GM18951 (cell line): ENCODE data around the gene HMGCR.
"Not testable (repeated sequence)": the region's sequence is repeated elsewhere in the genome, so short reads cannot be mapped to it uniquely, and the experiment has no call there.

ENCODE experiments used
- POLR2A ChIP-seq: IDR thresholded peaks from 4 replicates; pipeline ENCODE4 v1.6.1; 2011; ENCODE audit warnings: mild to moderate bottlenecking; ENCODE audit not compliant: insufficient read length, insufficient read depth; ENCODE audit errors: extremely low read depth
- in situ Hi-C: fragments of 300-500 bp; cut with MboI; formaldehyde crosslinking; loops from one replicate; pipeline ENCODE4 v1.12.0; 2022; ENCODE audit warnings: low sequenced_read_pairs, mixed read lengths, inconsistent platforms; ENCODE audit not compliant: unreplicated experiment

The HMGCR gene

DNA sequence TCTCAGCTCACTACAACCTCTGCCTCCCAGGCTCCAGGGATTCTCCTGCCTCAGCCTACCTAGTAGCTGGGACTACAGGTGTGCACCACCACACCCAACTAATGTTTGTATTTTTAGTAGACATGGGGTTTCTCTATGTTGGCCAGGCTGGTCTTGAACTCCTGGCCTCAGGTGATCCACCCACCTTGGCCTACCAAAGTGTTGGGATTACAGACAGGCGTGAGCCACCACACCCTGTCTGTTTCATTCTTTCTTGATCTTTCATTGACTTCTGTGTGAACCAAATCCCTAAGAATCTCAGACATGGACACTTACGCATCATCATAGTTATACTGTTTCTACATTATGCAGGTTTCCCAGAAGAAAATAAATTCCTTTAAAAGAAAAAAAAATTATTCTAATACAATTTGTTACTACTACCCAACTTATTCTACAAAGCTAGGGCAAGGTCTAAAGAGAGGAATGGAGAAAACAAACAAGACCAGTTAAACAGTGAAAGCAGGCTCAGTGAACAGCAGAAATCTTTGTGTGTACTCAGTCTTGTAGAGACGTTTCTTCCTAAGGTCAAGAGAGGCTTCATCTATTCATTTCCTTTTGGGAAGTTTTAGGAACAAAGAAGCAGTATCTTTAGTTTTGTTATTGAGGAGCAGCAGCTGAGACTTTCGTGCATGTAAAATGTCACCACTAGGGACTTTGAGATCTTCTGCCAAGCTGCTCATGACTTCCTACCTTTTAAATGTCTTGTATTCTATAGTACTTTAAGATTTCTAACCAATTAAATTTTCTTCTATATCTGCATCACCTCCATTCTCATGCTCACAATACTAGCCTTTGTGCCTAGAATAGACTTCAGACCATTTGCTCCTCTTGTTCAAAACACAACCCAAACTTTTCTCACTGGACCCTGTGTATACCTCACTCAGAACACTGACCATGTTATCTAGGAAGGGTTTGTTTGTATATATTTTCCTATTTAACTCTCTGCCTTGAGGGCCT lies 5.6 kb upstream of the HMGCR start:
- TF ChIP-seq POLR2A = no peak
- in situ Hi-C loops = no loop called here

DNA sequence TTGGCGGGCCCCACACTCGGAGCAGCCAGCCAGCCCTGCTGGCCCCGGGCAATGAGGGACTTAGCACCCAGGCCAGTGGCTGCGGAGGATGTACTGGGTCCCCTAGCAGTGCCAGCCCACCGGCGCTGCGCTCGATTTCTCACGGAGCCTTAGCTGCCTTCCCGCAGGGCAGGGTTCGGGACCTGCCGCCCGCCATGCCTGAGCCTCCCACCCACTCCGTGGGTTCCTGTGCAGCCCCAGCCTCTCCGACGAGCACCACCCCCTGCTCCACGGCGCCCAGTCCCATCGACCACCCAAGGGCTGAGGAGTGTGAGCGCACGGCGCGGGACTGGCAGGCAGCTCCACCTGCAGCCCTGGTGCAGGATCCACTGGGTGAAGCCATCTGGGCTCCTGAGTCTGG lies 3.3 kb upstream of the HMGCR start:
- in situ Hi-C loops = not testable (repeated sequence)

- in situ Hi-C loops = not testable (repeated sequence)
Measured at GRCh38 chr5:75334413-75334812, 2.6 kb upstream of the HMGCR start.

DNA sequence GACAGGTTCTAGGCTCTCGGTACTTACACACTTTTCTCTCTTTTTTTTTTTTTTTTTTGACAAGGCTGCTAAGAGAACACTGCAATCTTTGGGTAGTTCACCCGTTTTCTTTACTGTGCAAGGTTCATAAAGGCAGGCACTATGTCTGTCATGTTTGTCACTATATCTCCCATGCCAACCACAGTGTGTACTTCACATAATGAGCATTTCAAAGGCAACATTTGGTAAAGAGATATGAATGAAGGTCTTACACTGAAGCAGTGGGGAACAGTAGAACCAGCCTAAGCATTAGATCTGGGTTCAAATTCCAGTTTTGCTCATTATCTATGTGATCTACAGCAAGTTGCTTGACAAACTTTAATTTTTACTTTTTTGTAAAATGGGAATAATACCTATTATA lies 1.5 kb upstream of the HMGCR start:
- in situ Hi-C loops = no loop called here
- TF ChIP-seq POLR2A = no peak

- no peak for TF ChIP-seq POLR2A
- in situ Hi-C loops = no loop called here
Measured at GRCh38 chr5:75335952-75336614, 937 bp upstream of the HMGCR start.

- no peak for TF ChIP-seq POLR2A
- in situ Hi-C loops = no loop called here
Measured at GRCh38 chr5:75337366-75338021, 474 bp downstream of the HMGCR start.

GRCh38 chr5:75338408-75338807 lies 1.4 kb downstream of the HMGCR start:
- no peak for TF ChIP-seq POLR2A
- in situ Hi-C loops = no loop called here

DNA sequence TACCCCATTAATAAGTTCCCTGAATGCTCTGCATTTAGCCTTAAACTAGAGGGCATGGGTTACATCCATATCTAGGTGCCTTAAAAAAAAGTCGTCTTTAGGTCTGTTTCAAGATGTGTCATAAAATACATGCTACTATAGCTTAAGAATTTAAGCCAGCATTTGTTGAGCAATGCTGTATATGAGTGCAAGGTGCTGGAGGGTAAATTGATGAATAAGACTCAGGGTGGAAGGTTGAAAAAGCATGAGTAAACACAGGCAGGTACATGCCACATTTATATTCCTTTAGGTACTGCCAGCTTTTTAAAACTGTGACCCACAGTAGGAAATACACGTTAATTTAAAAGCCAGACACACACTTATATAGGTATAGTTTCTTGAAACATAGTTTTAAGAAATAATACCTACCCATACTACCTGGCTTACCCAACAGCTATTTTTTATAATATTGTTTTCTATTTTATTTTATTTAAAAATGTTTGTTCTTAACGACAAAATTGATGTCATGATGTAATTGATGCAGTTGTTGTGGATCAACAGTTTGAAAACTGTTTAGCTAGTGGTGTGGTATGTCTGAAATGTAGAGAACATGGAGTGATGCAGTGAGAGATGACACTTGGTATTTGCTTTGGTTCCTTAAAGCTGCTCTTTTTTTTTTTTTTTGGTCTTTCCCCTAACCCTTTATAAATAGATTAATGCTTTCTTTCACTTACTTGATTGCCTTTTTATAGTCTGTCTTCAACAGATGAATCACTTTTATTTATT lies 3.9 kb downstream of the HMGCR start:
- TF ChIP-seq POLR2A = no peak
- in situ Hi-C loops = no loop called here

DNA sequence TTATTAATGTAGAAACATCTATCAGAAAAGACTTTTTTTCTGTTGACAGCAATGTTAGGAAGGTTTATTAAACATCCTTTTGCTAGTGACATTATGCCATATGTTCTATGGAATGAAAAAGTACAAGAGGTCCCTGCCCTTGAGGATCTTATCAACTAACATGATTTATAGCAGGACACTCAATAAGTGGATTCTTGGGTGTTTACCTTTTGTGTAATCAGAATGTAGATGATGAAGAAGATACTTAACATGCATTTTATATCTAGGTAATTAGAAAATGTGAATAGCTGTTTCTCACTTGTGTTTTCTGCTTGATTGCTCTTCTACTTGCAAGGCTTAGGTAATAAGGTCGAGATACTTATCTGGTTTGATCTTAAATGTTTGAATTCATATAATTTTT lies 4.9 kb downstream of the HMGCR start:
- no peak for TF ChIP-seq POLR2A
- in situ Hi-C loops = no loop called here

DNA sequence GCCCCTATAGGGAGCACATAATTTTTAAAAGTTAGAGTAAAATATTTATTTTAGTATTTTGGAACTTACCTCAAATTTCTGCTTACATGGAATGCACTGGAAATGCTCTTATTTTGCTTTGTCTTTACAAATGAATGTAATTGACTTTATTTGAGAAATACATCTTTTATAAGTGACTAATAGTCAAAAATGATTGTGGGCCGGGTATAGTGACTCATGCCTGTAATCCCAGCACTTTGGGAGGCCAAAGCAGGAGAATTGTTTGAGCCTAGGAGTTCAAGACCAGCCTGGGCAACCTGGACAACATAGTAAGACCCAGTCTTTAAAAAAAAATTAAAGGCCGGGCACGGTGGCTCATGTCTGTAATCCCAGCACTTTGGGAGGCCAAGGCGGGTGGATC lies 5.8 kb downstream of the HMGCR start:
- TF ChIP-seq POLR2A = no peak
- in situ Hi-C loops = no loop called here

- in situ Hi-C loops = no loop called here
- TF ChIP-seq POLR2A = no peak
Measured at GRCh38 chr5:75348241-75348640, 11.2 kb downstream of the HMGCR start.

DNA sequence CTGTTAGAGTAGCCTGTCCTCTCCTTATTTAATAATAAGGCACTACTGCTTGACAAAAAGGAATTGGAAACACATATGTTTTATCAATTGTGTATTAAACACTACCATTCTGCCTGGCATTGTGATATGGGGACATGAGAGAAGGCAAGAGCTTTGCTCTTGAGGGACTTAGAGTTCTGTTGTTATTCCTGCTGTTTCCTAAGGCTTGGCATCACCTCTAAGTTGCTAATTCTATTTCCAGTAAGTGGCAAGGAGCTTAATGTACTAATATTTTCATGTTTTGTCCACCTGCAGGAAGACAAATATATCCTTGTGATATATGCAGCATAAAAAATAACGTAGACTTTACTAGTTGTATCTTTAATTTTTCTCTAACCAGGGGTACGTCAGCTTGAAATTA lies 12.6 kb downstream of the HMGCR start:
- in situ Hi-C loops = no loop called here
- no peak for TF ChIP-seq POLR2A
